A204.1 (cell line): ENCODE results near the gene KASH5.
"Not testable (repeated sequence)": the region's sequence is repeated elsewhere in the genome, so short reads cannot be mapped to it uniquely, and the experiment has no call there.

Source experiments
- FAIRE-seq: peaks from 2 replicates; lab custom pipeline; 2012; peaks lifted over from hg19 to GRCh38; lab: Jason Lieb, UNC

The KASH5 gene

GRCh38 chr19:49362048-49362928 is 25.8 kb upstream of the KASH5 start, which contains the start of gene TEAD2:
Gene TEAD2 (minus strand): TSS chr19:49362416. CDS start chr19:49360075, 2,341 bp downstream.
- FAIRE-seq, result no peak

GRCh38 chr19:49362929-49363267 is 25.2 kb upstream of the KASH5 start:
- FAIRE-seq, result no peak

- FAIRE-seq, result peak; percentile 100
These were observed 24.6 kb upstream of the KASH5 start, which contains the start of gene DKKL1 for GRCh38 chr19:49363268-49364082. Gene DKKL1 (plus strand): TSS chr19:49363877. CDS start chr19:49363999, 122 bp downstream.

GRCh38 chr19:49364083-49364737 is 23.8 kb upstream of the KASH5 start:
- no peak for FAIRE-seq

- no peak for FAIRE-seq
These were observed 21.9 kb upstream of the KASH5 start for GRCh38 chr19:49366110-49366509.

- no peak for FAIRE-seq
These were observed 19.2 kb upstream of the KASH5 start for GRCh38 chr19:49368711-49369358.

GRCh38 chr19:49371184-49371583 is 16.9 kb upstream of the KASH5 start:
- peak; percentile 74 for FAIRE-seq

GRCh38 chr19:49373174-49373573 is 14.9 kb upstream of the KASH5 start:
- not testable (repeated sequence) for FAIRE-seq

GRCh38 chr19:49374665-49375434 is 13.2 kb upstream of the KASH5 start:
- FAIRE-seq, result no peak

- FAIRE-seq, result no peak
These were observed 9.5 kb upstream of the KASH5 start for GRCh38 chr19:49378512-49378911.

GRCh38 chr19:49380391-49380790 is 7.7 kb upstream of the KASH5 start:
- no peak for FAIRE-seq

GRCh38 chr19:49382639-49383038 is 5.4 kb upstream of the KASH5 start:
- no peak for FAIRE-seq

GRCh38 chr19:49383599-49383998 is 4.5 kb upstream of the KASH5 start:
- FAIRE-seq, result no peak

GRCh38 chr19:49389406-49389805 is 1.4 kb downstream of the KASH5 start:
- no peak for FAIRE-seq

GRCh38 chr19:49390131-49390928 is 2.3 kb downstream of the KASH5 start:
- no peak for FAIRE-seq

GRCh38 chr19:49390929-49391359 is 2.9 kb downstream of the KASH5 start:
- FAIRE-seq, result no peak

GRCh38 chr19:49391581-49392399 is 3.7 kb downstream of the KASH5 start:
- FAIRE-seq, result peak; percentile 46

- FAIRE-seq, result no peak
These were observed 5.8 kb downstream of the KASH5 start for GRCh38 chr19:49393881-49394280.

GRCh38 chr19:49395581-49396407 is 7.7 kb downstream of the KASH5 start:
- no peak for FAIRE-seq
